ENCODE results near the gene FAM118B. TPM values are rescaled to one million over a fixed set of nuclear protein-coding genes. Genes with fewer than 3 reads are reported as not detected.

Gene FAM118B
- polyA plus RNA-seq, 1 of the 3 experiments (the other 2 are of a cell fraction) = 19.5 TPM

DNA sequence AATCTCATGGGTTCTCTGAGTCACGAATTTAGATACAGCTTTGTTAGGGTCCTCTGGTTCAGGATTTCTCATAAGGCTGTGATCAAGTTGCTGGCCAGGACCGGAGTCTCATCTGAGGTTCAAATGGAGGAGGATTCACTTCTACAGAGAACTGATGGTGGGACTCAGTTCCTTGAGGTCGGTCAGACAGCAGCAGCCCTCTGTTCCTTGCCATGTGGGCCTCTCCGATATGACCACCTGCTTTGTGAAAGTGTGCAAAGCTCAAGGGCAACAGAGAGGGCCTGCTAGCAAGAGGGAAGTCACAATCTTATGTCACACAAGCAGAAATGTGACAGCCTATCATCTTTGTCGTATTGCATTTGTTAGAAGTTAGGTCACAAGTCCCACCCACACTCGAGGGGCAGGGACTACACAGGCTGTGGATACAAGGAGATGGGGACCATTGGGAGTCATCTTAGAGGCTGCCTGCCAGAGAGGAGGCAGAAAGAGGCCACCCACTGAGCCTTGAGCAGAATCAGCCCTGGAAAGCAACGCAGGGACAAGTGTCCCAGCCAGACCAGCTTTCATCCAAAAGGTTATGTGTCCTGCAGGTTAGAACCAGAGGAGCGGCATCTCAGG, 34.6 kb upstream of the FAM118B start:
- Histone ChIP-seq H3K27me3 (ENCODE audit: insufficient read depth) (no peaks in the 10 kb centered on the region), H3K27ac (ENCODE audit: low read depth in 2 of 2, low read length in 1 of 2) (no peak overlapping the region), H3K4me3 (ENCODE audit: low read depth in 2 of 2, low read length in 1 of 2) (no peak overlapping the region), H3K9me2 (no peaks in the 10 kb centered on the region), H3K4me2 (no peak overlapping the region), H2AFZ (ENCODE audit: low read depth) (no peak overlapping the region), H3K79me2 (ENCODE audit: insufficient read depth) (no peaks in the 10 kb centered on the region), H4K20me1 (ENCODE audit: insufficient read depth) (no peaks in the 10 kb centered on the region), H3K4me1 (ENCODE audit: control insufficient read depth in 1 of 2, insufficient read depth in 2 of 2, low read depth in 1 of 2, low read length in 1 of 2) (peaks cover 0 to 7% of the 10 kb centered on the region in 2 experiments; a peak in 1 of 4 replicates), H3K9me3 (no peaks in the 10 kb centered on the region), H3K36me3 (replicated peaks in 1 of 2; ENCODE audit: control insufficient read depth in 1 of 2, insufficient read depth in 2 of 2, low read length in 1 of 2) (no peaks in the 10 kb centered on the region), H3F3A (replicated peaks; ENCODE audit: insufficient read depth) (no peaks in the 10 kb centered on the region), H3K9ac (no peak overlapping the region)
- WGBS (ENCODE audit: low lambda C conversion rate) = 78% methylated on average over 6 of the region's 8 CpGs
- CTCF ChIA-PET = no interaction called here
- POLR2A ChIA-PET = no interaction called here
- no peak for DNase-seq
- TF ChIP-seq REST (IDR thresholded peaks at IDR 0.05; ENCODE audit: low read depth, low read length) (no peak), NFIC (IDR thresholded peaks at IDR 0.05; ENCODE audit: borderline replicate concordance) (no peak), SMC3 (IDR thresholded peaks at IDR 0.05; ENCODE audit: low read depth, low read length) (no peak), MXI1 (IDR thresholded peaks at IDR 0.05; ENCODE audit: low read depth, low read length) (no peak), CTCF (IDR thresholded peaks at IDR 0.05) (no peak), TCF12 (IDR thresholded peaks at IDR 0.05) (no peak), TAF1 (IDR thresholded peaks at IDR 0.05; ENCODE audit: borderline replicate concordance, low read depth, low read length) (no peak), MEF2A (IDR thresholded peaks at IDR 0.05; ENCODE audit: borderline replicate concordance, low read depth) (no peak), FOXJ3 (CRISPR knock-in tag; IDR thresholded peaks at IDR 0.05) (no peak), SIN3A (IDR thresholded peaks at IDR 0.05; ENCODE audit: borderline replicate concordance, low read depth, low read length) (no peak), GABPA (IDR thresholded peaks at IDR 0.05; ENCODE audit: low read depth) (no peak), PBX3 (IDR thresholded peaks at IDR 0.05) (no peak), ELF1 (IDR thresholded peaks at IDR 0.05) (no peak), CHD2 (IDR thresholded peaks at IDR 0.05; ENCODE audit: low read length, partially characterized antibody) (no peak), ZBTB33 (IDR thresholded peaks at IDR 0.05; ENCODE audit: borderline replicate concordance, low read depth) (no peak)
